Kidney capillary endothelial cell (primary cell): Measurements from ENCODE around the gene ANKS6.
A peak's percentile ranks its signal among the peaks of the same experiment; 100 is the strongest.

Experiments
- DNase-seq: peaks from one replicate; pipeline ENCODE4 v3.0.0-alpha.2; 2018; ENCODE audit warnings: low spot score

Gene ANKS6

DNA sequence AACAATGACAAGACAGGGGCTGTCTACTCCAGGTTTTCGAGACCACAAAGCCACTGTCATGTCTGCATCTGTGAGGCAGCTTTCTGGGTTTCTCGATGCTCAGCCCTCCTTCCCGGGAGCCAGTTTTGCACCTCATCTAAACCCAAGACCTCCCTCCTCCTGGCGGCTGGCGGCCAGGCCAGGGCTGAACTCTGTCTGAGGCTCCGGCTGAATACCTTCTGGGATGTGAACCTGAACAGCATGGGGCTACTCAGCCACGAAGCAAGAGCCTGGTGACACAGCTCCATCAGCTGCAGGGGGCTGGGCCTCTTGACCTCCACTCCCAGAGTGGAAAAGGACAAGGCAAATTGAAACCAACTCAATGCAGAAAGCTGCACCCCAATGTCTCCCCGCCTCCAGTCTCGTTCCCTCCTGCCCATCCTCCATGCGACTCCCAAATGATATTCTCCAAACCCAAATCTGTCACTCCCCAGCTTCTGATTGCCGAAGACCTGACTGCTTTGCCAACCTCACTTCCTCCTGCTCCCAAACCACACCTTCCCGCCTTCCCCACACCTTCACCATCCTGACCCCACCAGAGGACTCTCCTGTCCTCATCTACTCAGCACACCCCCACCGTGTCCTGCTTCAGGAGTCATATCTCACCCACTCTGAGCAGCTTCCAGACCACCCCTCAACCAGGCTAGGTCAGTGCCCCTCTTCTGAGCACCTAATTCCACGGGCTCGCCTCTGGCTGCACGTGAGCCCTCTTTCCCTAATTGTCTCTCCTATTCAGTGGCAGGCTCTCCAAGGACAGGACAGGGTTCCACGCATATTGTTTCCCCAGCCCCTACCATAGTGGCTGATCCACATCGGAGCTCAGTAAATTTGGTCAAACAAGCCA is 4.5 kb downstream of the ANKS6 start:
- DNase-seq, result no peak

DNA sequence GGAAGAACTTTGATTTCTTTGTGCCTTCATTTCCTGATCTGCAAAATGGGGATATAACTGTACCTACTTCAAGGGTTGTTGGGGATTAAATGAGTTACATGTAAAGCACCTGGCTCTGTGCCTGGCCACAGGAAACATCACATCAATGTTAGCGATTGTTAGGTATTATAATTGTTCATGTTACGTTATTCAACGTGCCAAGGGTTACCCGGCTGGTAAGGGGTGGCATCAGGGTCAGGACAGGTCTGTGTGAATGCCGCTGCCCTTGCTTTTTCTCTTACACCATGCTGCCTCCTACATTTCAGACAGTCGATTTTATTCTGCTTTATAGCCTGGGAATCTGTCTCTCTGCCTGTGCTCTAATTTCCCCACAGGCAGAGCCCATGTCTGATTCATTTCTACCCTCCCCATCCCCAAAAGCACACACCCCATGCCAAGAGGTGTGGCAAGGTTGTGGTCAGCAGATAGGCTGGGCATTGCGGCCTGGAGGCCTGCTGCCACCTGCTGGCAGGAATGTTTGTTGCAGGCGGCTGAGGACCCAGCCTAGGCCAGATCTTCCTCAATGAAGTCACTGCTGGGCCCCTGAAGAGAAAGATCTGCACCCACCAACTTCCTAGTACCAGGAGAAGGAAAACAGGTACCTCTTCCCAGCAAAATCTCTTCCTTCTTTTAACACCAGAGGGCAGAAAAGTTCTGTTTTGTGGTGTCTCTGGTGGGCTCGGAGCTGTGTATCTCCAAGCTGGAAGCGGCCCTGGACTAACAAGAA is 5.3 kb downstream of the ANKS6 start:
- peak; percentile 81 for DNase-seq

DNA sequence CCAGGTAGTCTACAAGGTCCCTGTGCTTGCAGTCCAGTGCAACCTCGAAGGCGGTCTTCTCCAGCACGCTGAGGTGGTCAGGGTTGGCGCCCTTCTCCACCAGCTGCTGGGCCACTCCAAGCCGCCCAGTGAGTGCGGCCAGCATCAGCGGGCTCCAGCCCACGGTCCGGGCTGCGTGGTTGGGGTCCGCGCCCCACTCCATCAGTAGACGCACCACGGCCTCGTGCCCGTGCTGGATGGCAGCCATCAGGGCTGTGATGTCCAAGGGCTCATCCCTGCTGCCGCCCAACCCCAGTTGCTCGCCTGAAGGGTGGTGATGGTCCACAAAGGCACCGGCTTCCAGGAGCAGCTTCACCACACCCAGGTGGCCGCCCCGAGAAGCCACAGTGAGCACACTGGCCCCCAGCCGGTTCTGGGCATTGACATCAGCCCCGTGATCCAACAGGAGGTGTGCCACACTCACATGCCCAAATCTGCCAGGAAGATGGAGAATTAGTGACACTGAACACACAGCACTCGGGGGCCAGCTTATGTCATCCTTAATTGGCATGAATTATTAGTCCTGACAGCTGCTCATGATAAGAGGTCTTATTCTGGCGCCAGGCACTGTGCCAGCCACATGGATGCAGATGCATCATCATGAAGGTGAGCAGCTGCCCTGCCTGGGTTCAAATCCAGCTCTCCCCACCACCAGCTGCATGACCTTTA is 6.1 kb downstream of the ANKS6 start:
- no peak for DNase-seq

DNA sequence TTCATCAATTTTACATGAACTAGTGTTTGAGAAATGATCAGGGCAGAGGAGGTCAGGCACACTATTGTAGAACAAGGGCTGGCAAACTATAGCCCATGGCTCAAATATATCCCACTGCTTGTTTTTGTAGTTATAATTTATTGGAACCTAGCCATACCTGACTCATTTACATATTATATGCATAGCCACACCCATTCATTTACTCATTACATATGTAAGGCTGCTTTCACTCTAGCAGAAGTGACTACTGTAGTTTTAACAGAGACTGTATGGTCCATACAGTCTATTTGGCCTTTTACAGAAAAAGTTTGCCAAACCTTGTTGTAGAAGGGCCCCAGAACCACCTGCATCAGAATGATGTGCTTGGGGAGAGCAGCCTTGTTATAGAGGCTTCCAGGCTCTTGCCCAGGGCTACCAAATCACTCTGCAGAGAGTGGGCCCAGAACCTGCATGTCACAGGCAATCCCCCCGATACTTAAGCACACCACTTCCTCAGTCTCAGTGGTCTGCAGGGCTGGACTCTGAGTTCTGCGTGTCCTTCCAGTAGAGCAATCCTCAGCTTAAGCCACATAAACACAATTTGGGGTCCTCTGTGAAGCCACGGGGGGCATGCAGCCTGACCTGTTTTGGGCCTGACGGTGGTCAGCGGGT is 6.7 kb downstream of the ANKS6 start:
- no peak for DNase-seq

DNA sequence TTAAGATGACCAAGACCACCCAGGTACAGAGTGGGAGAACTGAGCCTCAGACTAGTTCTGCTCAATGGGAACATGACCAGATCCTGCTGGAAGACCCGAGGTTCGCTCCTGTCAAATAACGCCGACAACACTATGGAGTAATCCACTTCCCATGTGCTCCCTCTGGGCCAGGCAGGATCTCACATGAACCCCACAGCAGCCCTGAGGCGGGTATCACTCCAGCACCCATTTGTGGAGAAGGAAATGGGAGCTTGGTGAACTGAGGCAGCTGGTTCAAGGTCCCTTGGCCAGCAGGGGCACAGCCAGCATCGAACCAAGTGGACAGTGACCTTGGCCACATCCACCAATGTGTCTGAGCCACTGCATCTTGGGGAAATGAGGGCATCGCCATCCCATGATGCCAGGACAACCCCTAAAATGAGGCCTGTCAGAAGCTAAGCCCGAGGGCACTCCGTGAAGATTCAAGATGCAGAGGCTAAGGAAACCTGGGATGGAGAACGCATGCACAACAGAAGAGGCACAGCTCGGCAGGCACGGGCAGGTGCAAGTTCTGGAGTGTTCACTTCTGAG is 8.5 kb downstream of the ANKS6 start:
- no peak for DNase-seq

DNA sequence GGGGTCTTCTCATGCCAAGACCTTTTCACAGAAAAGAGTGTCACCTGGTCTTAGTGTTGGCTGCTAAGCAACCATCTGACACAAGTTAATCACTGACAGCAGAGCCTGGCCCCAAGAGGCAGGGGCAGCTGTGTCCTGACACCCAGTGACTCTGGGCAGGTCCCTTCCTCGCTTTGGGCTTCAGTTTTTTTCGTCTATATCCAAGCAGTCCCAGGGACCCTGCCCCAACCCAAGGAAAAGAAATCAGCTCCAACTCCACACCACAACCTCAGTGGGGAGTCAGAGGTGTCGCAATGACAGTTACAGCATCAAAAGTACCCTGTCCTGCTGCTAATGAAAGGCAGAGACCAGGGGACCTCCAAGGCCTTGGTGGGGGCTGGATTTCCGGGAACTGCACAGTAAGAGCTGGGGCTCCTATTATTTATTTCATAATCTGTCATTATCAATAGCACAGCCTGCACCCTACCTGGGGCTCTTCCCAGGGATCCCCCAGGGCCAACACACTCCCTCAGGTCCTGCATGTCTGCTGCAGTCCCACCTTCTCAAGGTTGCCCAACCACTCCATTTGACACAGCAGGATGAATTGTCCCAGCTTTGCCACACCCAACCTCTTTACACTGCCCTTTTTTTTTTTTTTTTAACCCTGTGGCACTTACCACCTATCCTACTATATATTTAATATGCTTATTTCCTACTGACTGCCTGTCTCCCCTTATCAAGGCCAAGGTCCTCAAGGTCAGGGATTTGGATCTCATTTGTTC is 9.4 kb downstream of the ANKS6 start:
- no peak for DNase-seq

DNA sequence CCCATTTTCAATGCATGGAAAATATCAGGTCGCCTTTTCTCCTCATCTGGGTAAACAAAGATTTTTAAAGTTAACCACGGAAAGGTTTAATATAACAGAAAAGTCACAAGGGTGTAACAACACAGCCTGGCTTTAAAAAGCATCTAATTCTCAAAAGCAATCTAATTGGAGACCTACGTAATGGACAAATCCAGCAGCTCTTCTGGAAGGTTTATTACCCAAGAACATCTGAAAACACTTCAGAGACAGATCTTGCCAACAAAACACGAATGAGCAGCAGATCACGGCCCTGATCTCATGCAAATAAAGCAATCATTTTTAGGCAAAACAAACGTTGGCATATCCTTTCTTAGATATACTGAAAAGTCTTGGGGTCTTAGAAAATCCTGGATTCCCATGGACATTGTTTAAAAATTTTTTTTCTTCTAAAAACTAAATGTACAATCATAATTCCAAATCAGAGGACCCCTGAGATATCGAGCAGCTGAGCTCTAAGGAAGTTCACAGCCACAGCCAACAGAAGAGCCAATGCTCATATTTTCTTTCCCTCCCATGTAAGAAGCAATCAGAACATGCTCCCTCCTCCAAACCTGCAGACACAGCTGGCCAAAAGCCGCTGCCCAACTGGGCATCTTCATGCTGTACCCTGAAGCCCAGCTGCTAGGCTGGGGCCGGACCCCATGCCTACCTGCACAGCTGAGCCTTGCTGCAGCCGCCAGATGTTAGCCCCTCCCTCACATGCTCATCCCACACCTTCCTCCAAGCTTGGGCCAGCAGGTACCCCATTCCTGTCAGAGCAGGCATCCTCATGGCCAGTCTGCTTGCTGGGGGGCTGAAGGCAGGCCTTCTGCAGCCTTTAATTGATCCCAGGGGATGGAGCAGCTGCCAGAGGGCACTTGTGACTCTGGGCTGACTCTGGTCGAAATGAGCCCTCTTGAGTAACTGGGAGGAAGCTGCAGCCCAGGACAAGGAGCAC is 11.2 kb downstream of the ANKS6 start:
- DNase-seq, result no peak

DNA sequence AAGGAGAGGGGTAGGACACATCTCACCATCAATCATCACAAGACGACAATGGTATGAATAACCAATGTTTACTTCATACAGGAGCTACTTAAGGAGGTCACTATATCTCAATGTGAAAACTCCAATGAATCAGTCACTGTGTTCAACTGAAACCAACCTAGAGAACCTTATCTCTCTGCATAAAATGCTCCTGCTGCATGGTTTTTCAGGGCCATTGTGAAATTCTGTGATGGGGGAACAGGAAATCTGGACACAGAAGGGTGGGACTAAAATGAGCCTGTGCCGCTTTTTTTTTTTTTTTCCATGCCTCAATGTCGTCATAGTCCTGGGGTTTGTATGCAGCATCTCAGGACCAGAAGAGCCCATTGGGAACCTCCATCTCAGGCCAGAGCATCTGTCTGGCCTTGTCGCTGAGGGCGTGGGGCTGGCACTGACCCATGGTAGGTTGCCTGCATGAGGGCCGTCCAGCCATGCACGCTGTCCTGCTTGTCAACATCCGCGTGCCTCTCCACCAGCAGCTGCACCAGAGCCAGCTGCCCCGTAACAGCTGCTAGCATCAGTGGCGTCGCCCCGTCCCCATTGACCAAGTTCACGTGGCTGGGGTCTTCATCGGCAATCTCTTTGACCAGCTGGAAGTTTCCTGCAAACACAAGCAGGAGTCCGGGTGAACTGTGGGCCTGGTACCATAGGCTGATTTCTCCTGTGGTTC is 12.7 kb downstream of the ANKS6 start:
- no peak for DNase-seq

DNA sequence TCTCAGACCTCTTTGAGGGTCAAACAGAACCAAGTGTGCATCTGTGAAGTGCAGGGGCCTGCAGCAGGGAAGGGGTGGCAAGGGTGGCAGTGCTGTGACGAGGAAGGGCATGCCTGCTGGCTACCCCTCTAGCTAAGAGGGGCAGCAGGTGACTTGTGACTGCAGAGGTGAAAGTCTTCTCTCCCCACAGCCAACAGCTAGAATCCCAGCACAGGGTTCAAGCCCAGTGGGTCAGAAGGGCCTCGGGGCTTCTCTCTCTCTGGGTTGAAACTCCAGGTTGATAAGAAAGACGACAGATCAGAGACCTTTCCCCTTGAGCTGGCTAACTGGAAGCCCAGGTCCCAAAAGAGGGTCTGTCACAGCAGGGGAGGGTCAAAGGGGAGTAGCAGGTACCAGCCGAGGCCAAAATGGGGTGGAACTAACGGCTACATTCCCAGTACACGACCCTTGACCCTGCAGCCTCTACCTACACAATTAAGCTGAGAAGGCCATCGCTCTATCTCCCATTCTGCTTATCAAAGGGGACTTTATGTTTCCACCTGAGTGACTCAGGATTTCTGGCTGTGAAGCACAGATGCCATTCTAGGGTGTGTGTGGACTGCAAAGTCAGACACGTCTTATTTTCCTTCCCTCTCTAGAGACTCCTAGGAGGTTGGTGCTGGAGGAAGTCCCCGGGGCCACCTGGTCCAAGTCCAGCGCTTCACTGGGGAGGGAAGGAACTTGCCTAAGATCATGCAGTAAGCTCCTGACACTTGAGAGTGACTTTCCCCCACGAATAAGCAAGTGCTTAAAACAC is 14.6 kb downstream of the ANKS6 start:
- no peak for DNase-seq

DNA sequence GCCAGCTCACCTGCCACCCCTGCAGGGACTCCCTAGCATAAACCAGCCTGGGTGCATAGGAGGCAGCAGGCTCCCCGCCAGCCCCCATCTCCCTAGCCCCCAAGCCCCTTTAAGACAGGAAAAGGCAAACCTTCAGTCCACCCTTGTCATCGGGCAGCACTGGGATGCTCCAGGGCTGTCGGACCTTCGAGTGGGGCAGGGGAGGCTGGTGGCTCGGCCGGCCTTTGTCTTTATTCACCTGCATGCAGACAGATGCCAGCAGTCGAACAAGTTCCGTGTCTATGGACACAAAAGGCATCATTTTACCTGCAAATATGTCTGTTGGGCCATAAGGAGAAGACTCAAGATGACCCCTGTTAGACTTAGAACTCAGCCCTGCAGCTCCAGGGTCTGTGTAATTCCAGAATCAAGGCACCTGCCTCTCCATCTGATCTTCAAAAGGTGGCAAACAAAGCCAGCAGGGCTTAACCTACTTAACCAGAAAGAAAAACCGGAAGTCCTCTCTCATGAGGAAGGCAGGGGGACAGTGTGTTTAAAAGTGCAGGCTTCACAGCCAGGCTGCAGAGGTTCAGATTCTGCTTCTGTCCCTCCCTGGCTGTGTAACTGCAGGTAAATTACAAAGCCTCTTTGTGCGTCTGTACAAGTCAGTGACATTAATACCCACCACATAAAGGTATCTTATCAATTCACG is 16.2 kb downstream of the ANKS6 start:
- no peak for DNase-seq

DNA sequence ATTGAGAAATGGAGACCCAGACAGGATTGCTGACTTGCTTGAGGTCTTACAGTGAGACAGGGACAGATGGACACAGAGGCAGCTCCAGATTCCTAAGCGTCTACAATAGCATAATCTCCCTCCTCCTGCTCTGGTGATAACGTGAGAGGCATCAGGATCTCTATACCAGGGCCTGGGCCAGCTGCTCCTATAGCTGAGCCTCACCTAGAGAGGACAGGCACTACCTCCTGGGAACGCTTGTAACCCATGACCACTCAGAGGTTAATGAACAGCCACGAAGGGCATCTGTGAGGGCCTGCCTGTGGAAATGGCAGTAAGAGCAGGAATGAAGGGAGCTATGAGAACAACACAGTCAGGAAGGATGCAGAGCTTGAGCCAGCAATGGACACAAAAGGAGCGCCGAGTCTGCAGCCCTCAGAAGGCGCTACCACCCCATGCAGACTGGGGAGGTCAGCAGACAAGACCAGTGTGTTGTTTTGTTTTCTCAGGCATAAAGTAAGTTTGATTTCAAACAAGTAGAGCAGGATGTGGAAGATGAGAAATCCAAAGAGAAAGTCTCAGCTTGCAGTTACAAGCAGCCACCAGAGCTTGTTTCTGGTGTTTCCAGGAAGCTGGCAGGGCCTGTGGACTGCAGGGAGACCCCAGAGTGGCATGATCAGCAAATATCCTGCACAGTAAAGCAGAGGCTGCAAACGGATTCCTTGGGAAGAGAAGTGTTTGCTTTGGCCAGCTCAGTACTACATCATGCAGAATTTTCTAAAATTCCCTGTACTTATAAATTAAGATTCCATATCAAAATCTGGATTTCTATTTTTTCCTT is 17.4 kb downstream of the ANKS6 start:
- DNase-seq, result peak; percentile 16

DNA sequence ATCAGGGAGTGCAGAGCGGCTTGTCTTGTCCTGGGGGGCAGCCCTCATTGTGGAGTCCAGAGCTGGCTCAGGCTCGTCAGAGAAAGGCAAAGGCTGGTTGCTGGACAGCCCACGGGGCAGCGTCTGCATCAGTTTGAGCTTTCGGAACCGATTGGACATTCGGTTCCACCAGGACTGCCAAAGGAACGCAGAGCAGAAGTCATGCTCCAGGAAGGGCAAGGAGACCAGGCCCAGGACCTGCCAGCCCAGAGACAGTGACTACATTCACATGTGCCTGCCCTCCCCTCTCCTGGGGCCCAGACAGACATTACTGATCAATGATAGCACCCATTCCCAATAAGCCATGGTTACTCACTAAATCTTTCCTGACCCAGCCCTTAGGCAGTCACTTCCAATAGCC is 18.1 kb downstream of the ANKS6 start:
- DNase-seq, result no peak

DNA sequence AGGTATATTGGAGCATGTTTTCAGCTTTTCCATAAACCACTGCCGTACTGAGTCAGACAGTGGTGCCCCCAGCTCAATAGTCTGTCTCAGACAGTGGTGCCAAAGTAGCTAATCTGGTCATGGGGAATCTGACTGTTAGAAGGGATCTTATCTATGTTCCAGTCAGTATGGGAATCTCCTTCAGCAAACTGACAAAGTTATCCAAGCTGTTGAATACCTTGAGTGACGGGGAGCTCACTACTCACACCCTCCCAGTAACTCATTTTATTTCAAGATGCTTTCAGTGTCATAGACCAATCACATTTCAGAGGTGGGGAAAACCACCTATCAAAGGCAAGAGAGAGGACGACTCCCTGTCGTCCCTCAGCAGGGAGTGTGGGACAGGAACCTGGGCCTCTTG is 18.7 kb downstream of the ANKS6 start:
- no peak for DNase-seq

DNA sequence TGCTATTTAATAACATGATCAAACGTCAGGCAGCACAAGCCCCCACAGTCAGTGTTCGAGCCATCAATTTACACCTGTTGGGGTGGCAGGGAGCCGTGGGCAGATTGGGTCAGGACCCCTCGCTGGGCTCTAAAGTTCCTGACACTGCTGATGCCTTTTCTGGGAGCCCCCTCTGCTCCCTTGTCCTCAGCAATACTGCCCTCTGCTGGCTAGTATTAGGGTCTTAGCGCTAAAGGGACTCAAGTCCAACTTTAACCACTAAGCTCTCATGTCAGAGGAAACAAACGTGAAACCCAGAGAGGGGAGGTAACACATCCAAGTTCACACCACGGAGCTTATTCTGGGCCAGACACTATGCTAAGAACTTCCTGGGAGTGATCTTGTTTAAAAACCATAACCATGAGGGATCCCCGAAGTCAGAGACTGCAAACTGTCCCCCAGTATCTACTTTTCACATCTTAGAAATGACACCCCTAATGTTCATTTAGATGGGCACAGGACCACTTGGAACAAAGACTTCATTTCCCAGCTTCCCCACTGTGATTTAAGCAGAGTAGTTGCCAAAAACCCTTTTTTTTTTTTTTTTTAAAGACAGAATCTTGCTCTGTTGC is 20.4 kb downstream of the ANKS6 start:
- peak; percentile 69 for DNase-seq

DNA sequence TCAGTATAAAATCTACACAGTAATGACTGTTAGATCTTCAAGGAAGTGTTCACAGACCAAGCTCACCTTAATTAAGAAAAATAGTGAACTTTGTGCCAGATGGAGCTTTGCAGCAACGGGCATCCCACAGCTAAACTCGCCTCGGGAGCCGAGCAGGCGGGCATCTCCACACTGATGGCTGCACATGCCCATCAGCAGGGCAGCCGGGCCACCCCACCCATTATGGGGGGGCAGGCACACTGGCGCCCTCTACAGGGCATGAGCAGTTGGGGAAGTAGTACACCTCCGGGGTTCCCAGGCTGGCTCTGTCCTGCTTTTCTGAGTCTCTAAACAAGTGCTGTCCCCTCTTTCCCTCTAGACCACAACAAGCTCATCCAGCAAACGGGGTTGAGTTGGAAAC is 21.6 kb downstream of the ANKS6 start:
- no peak for DNase-seq

DNA sequence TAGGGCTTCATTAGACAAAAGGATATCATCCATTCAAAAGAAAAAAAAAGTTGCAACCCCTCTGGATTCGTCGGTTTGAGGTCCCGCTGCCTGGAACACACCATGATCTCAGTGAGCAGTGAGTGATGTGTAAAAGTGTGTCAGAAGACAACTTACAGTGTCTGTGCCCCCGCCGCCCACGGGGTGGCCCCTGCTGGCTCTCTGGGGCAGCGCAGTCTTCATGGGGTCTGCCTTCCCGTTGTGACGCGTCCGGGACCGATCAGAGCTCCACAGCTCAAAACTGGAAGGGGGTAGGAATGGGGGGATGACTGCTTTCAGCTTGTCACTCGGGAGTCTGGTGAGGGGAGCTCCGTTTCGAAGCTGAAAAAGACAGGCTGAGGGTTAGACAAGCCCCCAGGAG is 22.6 kb downstream of the ANKS6 start:
- no peak for DNase-seq
